Endothelial cell of umbilical vein (primary cell): Measurements from ENCODE around the gene STAB2. TPM values are rescaled to one million over a fixed set of nuclear protein-coding genes. Genes with fewer than 3 reads are reported as not detected.

Experiments used
- BruUV-seq: library from RNA; stranded (reverse); fragments of 400-500 nt; replicated peaks from 2 replicates; lab custom pipeline; 2021; lab: Mats Ljungman, UMichigan
- CTCF ChIA-PET: fragments of 300-600, 350-600 bp; sonication (Branson Sonifier 250); formaldehyde crosslinking; loops from one replicate; lab custom pipeline; 2021; ENCODE audit warnings: antibody characterized with exemption, inconsistent platforms; lab: Charles Lee
- POLR2A ChIA-PET: fragments of 300-600, 350-600 bp; sonication (Branson Sonifier 250); formaldehyde crosslinking; loops from one replicate; lab custom pipeline; 2021; ENCODE audit warnings: antibody characterized with exemption, inconsistent platforms; lab: Charles Lee
- DNase-seq: peaks from one replicate; pipeline ENCODE4 v3.0.0-alpha.2; 2011; ENCODE audit warnings: low read depth, low spot score
- FAIRE-seq: peaks from 2 replicates; lab custom pipeline; 2011; peaks lifted over from hg19 to GRCh38; lab: Jason Lieb, UNC
- H2AFZ ChIP-seq: 2 replicates; pipeline ENCODE4 v1.6.0; 2012; ENCODE audit warnings: low read depth, low read length, control low read depth, inconsistent platforms
- H3K27ac ChIP-seq: 2 replicates; pipeline ENCODE4 v1.5.1; 2011; ENCODE audit warnings: low read depth, mild to moderate bottlenecking, control low read depth, low read length, moderate library complexity; ENCODE audit not compliant: insufficient read depth
- H3K27me3 ChIP-seq, 2 experiments: 2 replicates each; pipeline versions ENCODE4 v1.6.0 to v1.6.1; 2011; ENCODE audit warnings: low read length in 2 of 2, mixed read lengths in 1 of 2; ENCODE audit not compliant: control insufficient read depth in 2 of 2, insufficient read depth in 2 of 2
- H3K36me3 ChIP-seq, 2 experiments: 2 replicates in 1 of 2; 3 replicates in 1 of 2; pipeline ENCODE4 v1.5.1; 2011; ENCODE audit warnings: low read length in 2 of 2, mild to moderate bottlenecking in 1 of 2, moderate library complexity in 1 of 2; ENCODE audit not compliant: control insufficient read depth in 2 of 2, insufficient read depth in 2 of 2; ENCODE audit errors: extremely low read depth in 1 of 2
- H3K4me1 ChIP-seq: 3 replicates; pipeline ENCODE4 v1.5.1; 2011; ENCODE audit warnings: mild to moderate bottlenecking, low read length; ENCODE audit not compliant: control insufficient read depth, insufficient read depth; ENCODE audit errors: extremely low read depth
- H3K4me2 ChIP-seq: 2 replicates; pipeline ENCODE4 v1.6.1; 2011; ENCODE audit warnings: low read length, control low read depth, mixed read lengths; ENCODE audit not compliant: insufficient read depth
- H3K4me3 ChIP-seq, 3 experiments: fragments of 200-600 bp in 1 of 3; sonication (generic), shearing (Covaris generic) in 1 of 3; replicated peaks in 1 of 3; 2 replicates each; pipeline ENCODE4 v1.5.1; 2011 to 2016; ENCODE audit warnings: control low read depth in 3 of 3, low read length in 3 of 3, mild to moderate bottlenecking in 2 of 3, inconsistent platforms in 1 of 3, low read depth in 1 of 3, moderate library complexity in 1 of 3; ENCODE audit not compliant: insufficient read depth in 1 of 3
- H3K79me2 ChIP-seq: 2 replicates; pipeline ENCODE4 v1.6.0; 2012; ENCODE audit warnings: low read length, inconsistent platforms; ENCODE audit not compliant: control insufficient read depth, insufficient read depth
- H3K9ac ChIP-seq: replicated peaks from 2 replicates; pipeline ENCODE3; 2011; ENCODE audit warnings: low read length, control low read depth; ENCODE audit not compliant: insufficient read depth; ENCODE audit errors: extremely low read depth
- H3K9me1 ChIP-seq: replicated peaks from 3 replicates; pipeline ENCODE4 v1.6.0; 2011; ENCODE audit warnings: mild to moderate bottlenecking, low read length; ENCODE audit not compliant: control insufficient read depth, insufficient read depth; ENCODE audit errors: extremely low read depth
- H3K9me3 ChIP-seq: replicated peaks from 2 replicates; pipeline ENCODE4 v1.5.1; 2012; ENCODE audit warnings: low read length, inconsistent platforms; ENCODE audit not compliant: control insufficient read depth, insufficient read depth
- H4K20me1 ChIP-seq: replicated peaks from 2 replicates; pipeline ENCODE3; 2011; ENCODE audit warnings: mild to moderate bottlenecking, low read length; ENCODE audit not compliant: control insufficient read depth, insufficient read depth; ENCODE audit errors: extremely low read depth
- CTCF ChIP-seq, 2 donors: IDR thresholded peaks; 1 replicate in 1 of 2; 2 replicates in 1 of 2; pipeline ENCODE4 v1.5.1; 2011; ENCODE audit warnings: low read length in 2 of 2, mild to moderate bottlenecking in 2 of 2, moderate library complexity in 2 of 2, control low read depth in 1 of 2, inconsistent platforms in 1 of 2, low read depth in 1 of 2; ENCODE audit not compliant: insufficient read depth in 1 of 2; ENCODE audit errors: extremely low read depth in 1 of 2
- EZH2 ChIP-seq: IDR thresholded peaks from 2 replicates; pipeline ENCODE4 v1.6.1; 2012; ENCODE audit warnings: borderline replicate concordance, low read depth, mild to moderate bottlenecking, moderate library complexity, low read length, inconsistent platforms; ENCODE audit not compliant: severe bottlenecking
- FOS ChIP-seq: IDR thresholded peaks from 2 replicates; pipeline ENCODE4 v1.6.1; 2011; ENCODE audit warnings: mild to moderate bottlenecking, low read length, moderate library complexity, borderline replicate concordance; ENCODE audit not compliant: insufficient read depth
- GATA2 ChIP-seq: IDR thresholded peaks from 2 replicates; pipeline ENCODE4 v1.7.0; 2011; ENCODE audit warnings: low read depth, mild to moderate bottlenecking, moderate library complexity, mixed read lengths, low read length; ENCODE audit not compliant: insufficient read length, insufficient read depth
- JUN ChIP-seq: IDR thresholded peaks from 2 replicates; pipeline ENCODE4 v1.6.1; 2011; ENCODE audit warnings: borderline replicate concordance, low read depth; ENCODE audit not compliant: insufficient read length, insufficient read depth
- MAX ChIP-seq: IDR thresholded peaks from 2 replicates; pipeline ENCODE4 v1.6.1; 2011; ENCODE audit not compliant: insufficient read depth, insufficient read length
- MYC ChIP-seq: IDR thresholded peaks from one replicate; pipeline ENCODE4 v1.6.1; 2011; ENCODE audit warnings: mild to moderate bottlenecking, low read depth, low read length
- POLR2A ChIP-seq: IDR thresholded peaks from 2 replicates; pipeline ENCODE4 v1.6.1; 2012; ENCODE audit warnings: low read depth, mild to moderate bottlenecking, control low read depth, low read length
- POLR2AphosphoS5 ChIP-seq: IDR thresholded peaks from 2 replicates; pipeline ENCODE4 v1.6.1; 2012; ENCODE audit warnings: low read depth, mild to moderate bottlenecking, control low read depth, low read length, moderate library complexity; ENCODE audit not compliant: insufficient read depth
- dilution Hi-C: fragments of 300-500 bp; cut with MboI; formaldehyde crosslinking; loops from one replicate; pipeline ENCODE4 v1.15.0; 2019; ENCODE audit warnings: low sequenced_read_pairs; ENCODE audit not compliant: extremely low pct_ligation_motif_present
- intact Hi-C: fragments of 100-400 bp; cut with micrococcal nuclease; formaldehyde crosslinking; loops from one replicate; pipeline ENCODE4 v1.10.0; 2022
- polyA plus RNA-seq, 4 experiments: library from polyadenylated mRNA; depleted of rRNA in 3 of 4; stranded (reverse) in 3 of 4; unstranded in 1 of 4; fragments of >200 nt; gene quantifications; 2 replicates each; pipeline versions ENCODE4 v1.2.1 to v1.2.3, GENCODE V29; 2011 to 2012; ENCODE audit warnings: missing spikeins in 1 of 4
- total RNA-seq: library from RNA; stranded (reverse); gene quantifications from 2 replicates; pipeline ENCODE4 v1.2.3, GENCODE V29; 2021

STAB2 gene
- total and polyA plus RNA-seq, 2 donors (not counting 3 experiments of a cell fraction or from before 2014, with no cell fraction given) = 0.01 TPM; not detected in 1

GRCh38 chr12:103664626-103665025 is 77.6 kb downstream of the STAB2 start:
- no peaks in the 10 kb centered on the region for H3K36me3 ChIP-seq
- no peak overlapping the region for H3K9ac ChIP-seq
- H3K79me2 ChIP-seq = no peaks in the 10 kb centered on the region
- no peaks in the 10 kb centered on the region for H3K27me3 ChIP-seq
- H3K4me3 ChIP-seq = no peak overlapping the region
- no TSS peak for BruUV-seq
- H3K4me2 ChIP-seq = no peak overlapping the region
- TF ChIP-seq POLR2A (no peak), CTCF (IDR thresholded peaks at IDR 0.05; ENCODE audit: extremely low read depth in 1 of 2, insufficient read depth in 1 of 2, low read depth in 1 of 2, low read length in 2 of 2) (no peak), EZH2 (no peak), GATA2 (no peak), JUN (no peak), FOS (no peak), MAX (no peak), MYC (no peak), POLR2AphosphoS5 (no peak)
- no peaks in the 10 kb centered on the region for H4K20me1 ChIP-seq
- H3K9me1 ChIP-seq = no peaks in the 10 kb centered on the region
- POLR2A ChIA-PET = no interaction called here
- dilution Hi-C loops = no loop called here
- no peaks in the 10 kb centered on the region for H3K9me3 ChIP-seq
- FAIRE-seq (no peak), DNase-seq (no peak)
- intact Hi-C loops = no loop called here
- CTCF ChIA-PET = interaction anchor here (1.0 to 2.7 kb wide), 3 partner anchors 8 to 32 kb away, joined by 3 to 12 read pairs (median 4); no protein-coding TSS in a partner anchor
- no peaks in the 10 kb centered on the region for H3K4me1 ChIP-seq
- H2AFZ ChIP-seq = no peak overlapping the region
- no peak overlapping the region for H3K27ac ChIP-seq
